Activated CD8-positive, alpha-beta memory T cell treated with anti-CD3 and anti-CD28 coated beads, Interleukin-2, amount 50 U/mL, for 1 hour (primary cell): ENCODE measurements around the gene PARD3.
"Not testable (repeated sequence)": the region's sequence is repeated elsewhere in the genome, so short reads cannot be mapped to it uniquely, and the experiment has no call there.

Experiments
- DNase-seq: peaks from one replicate; pipeline ENCODE4 v3.0.0-alpha.2; 2020; ENCODE audit errors: extremely low read depth

PARD3 gene

DNA sequence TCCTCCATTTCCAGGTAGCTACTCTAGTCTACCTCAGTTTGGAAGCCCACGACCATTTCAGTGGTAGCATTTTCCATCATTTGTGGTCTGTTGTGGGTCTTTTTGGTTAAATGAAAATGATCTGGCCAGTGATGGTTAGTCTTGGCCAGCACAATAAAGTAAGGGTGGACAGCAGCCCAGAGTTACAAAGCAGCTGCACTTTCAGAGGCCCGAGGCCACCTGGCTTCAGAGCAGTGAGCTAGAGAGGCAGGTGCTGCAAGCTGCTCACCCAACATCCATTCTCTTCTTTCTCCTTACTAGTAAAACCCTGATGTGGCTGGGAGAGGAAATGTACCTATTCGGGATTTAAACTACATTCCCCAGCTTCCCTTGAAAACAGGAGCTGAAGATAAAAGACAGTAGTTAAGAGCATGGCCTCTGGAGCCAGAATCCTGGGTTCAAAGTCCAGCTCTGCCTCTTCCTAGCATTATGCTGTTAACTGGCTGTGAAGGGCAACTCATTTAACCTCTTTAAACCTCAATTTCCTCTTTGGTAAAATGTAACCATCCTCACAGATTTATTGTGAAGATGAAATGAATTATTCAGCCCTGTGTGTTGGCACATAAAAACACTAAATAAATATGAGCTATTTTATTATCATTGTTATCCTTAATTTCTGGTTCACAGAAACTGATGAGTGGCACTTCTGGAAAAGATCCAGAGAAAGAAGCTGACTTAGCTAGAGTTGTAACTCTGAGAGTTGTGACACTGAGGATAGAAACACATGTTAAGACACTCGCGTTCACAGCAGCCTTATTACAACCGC, 517.4 kb downstream of the PARD3 start:
- no peak for DNase-seq

DNA sequence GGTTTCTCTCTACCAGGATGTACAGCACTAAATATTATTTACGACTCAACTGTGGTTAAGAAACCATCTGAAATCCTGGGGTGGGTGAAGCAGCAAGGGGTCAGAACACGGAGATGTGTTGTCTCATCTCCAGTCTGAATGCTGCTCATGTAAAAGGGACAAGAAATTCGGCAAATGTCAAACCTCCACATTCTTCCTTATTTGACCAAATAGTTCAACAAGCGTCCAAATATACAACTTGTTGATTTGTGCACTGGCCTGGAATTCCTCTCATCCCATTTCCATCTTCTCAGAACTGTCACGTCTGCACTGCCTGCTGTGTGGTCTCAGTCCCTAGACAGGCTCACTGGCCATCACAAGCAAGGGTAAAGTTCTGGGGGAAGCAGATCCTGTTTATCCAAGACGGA, 520.0 kb downstream of the PARD3 start:
- DNase-seq: no peak

DNA sequence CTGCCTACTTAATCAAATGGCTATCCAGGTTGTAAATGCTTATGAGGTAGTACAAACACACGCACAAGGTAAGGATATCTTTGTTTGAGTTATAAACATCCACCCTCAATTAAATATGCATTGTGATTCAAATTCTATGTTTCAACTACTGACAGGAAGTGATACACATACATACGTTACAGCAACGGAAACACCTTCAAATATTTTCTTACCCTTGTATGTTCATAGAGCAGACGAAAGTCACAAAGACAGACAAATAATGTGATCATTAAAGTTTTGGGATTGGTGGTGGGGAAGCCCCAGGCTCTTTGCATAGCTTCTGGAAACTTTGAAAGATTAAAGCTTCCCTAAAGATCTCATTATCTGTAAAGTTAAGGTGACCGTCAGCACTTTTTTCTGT, 521.0 kb downstream of the PARD3 start:
- DNase-seq: no peak

DNA sequence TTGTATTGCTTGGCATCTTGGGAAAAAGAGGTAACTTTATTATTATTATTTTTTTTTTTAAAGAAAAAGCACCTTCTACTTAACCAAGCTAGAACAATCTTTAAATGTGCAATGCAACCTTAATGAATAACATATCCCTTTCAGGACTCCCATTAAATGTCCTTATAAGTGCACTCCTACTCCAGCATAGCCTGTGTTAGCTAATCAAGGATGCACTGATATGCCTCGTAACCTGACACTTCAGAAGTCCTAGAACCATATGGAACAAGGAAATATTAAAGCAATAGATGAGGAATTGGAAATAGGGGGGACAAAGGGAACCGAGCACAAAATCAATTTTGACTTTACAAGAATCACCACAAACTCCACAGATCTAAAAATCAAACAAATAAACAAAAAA, 522.4 kb downstream of the PARD3 start:
- DNase-seq: no peak

DNA sequence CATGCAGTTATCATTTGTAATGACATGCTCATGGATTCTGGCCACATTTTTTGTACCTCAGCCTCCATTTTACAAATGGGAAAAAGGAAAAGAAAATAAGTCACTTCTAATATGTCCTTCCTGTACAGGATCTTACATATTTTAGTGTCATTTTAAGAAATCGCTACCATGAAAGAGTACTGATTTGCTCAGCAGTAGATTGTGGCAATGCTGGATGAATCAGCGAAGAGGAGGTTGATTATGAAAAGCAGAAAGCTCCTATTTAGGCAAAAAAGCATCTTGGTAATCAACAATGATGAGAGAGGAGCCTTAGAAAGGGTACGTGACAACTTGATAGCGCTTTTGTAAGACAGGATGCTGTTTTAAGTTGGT, 522.9 kb downstream of the PARD3 start:
- no peak for DNase-seq

DNA sequence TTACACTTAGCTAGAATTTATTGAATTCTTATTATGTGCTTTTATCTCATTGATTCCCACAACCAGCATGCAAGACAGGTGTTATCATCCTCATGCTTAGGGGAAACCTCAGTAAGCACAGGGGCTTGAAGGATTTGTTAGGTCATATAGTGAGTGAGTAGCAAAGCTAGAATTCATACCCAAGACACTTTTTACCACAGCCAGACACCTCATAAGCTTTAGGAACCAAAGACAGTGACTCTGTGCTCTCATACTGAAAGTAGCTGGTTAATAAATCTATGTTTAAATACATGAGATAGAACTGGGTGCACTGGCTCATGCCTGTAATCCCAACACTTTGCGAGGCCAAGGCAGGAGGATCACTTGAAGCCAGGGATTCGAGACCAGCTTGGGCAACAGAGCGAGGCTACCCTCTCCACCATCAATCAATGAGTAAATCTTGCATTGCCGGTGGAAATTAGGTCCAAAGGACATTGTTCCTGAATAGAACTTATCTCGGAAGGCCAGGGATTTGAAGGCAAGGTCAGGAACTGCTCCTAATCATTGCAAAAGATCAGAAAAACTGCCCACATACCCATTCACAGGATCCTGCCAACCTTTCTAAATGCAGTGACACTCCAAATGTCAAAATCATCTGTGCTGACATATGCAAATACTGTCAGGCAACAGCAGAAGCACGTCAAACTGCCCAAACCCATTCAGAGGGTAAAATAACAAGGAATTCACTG, 523.5 kb downstream of the PARD3 start:
- no peak for DNase-seq

DNA sequence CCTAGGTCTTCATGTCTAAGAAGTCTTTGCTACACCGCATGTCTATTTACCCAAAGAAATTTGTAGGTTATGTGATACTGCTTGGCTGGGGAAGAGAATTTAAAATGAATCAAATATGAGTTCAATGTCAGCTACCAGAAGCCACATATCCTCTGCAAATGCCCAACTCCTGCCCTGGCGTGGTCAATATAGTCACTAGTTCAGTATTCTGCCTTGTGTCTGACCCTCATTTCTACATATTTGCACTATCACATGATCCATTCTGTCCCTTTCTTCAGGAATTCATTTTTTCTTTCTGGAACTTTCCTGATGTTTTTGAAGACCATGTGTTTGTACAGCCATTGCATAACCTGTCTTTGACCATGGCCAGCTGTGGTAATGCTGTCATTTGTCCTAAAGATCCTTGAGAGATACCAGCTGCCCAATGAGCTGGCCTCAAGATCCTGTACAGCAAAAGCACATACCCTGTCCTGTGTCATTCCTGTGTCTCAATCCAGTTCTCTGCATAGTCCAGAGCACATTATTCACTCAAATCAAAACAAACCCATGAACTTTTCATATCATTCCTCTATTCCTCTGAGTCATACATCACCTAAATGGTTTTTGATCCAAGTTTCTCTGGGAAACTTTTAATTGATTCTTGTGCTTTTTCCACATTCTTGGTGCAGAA, 524.5 kb downstream of the PARD3 start:
- no peak for DNase-seq

DNA sequence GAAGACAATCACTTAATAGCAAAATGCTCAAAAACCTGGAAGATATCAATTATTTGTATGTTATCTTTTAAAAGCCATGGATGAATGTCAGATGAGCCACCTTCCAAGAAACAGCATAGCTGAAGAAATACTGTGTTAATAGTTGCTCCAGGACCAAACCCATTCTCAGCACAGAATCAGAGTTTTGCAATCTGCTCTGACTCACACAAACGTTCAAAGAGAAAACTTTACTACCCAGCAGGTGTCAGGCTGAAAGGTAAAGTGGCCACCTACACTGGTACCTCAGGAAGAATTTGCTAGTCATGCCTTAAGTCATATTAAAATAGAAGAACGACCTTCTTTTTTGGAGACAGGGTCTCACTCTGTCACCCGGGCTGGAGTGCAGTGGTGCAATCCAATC, 526.5 kb downstream of the PARD3 start:
- no peak for DNase-seq

DNA sequence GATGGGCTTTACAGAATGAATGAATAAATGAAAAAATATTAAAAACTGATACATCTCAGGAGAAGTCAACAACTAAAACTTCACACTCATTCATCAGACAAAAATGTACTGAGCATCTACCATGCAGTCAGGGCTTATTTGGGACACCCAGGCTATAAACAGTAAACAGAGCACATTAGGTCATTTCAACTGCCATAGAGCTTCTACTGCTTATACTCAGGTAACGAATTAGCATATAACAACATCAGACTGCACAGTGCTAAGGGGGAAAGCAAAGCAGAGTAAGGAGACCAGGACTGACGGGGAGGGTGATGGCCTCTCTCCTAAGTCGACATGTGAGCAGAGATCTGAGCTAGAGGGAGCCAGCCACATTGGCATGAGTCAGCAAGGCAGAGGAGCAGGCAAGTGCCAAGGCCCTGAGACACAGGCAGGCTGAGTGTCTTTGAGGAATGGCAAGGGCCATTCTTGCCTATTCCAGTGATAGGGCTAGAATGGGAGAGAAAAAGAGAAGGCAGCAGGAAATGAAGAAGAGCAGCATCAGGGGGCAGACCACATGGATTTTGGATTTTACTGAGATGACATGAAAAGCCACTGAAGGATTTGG, 528.9 kb downstream of the PARD3 start:
- DNase-seq: no peak

DNA sequence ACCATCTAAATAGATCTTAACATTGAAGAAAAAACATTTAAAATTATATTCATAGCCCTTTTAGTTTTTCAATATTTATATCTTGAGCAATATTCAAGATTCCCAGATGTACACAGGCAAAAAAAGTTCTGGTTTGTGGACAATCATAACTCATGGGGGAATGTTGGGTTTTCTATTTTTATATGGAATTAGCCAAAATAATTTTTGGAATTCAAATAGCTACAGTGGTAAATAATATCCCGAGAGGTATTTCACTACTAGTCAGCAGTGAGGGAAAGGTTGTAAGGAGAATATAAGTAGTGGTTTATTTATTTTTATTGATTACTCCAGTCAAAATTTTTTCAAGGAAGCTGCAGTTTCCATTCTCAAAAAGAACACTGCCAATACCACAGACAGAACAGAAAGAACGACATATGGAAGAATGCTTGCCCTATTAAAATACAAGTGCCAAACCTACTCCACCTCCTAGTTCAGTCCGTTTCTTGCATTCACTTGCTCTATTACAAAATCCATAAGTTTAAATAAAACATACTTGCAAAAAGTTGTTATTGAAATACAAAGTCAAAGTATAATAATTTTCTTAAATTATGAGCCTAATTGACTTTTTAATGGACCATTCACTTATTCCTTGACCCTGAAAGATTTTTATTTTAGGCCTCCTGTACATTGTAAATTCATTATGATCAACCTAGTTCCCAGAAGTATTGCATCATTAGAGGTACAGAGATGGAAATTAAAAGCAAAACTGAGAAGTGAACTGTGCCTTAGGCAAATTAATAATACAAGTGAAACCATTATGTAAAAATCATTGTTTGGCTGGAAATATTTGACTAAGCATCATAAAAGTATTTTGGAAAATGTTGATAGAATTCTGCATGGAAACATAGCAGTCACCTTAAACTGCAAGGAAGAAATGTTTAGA, 533.2 kb downstream of the PARD3 start:
- DNase-seq: no peak

DNA sequence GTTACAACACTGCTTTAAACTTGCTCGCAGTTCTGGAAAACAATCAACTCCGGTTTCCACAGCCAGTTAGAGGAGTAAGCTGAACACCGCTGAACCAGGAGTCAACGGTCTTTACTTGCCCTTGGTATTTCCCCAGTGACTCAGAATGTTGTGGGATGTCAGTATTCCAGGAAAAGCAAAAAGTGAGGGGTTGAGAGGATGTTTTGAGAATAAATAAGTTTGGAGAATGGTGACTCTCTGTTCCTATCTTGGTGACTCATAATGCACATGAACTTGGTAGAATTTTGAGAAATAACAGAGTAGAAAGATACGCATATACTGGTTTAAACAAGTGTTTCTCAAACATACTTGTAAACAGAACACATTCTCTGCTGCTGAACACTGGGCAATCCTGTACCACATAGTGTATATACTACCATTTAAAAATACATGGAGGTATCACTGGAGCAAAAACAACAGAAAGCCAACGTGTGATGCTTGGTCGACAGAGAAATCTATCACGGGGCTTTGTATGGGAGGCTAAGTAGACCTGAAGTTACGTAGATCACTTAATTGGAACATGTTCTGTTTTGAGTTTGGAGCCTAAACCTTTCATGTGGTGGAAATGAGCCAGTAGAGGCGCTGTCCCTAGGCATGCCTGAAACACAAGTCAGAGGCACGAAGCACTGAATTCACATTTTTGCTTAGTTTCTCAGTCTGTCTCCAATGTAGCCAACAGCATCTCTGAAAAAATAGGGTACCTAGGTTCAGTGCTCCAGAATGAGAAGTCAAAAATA, 534.3 kb downstream of the PARD3 start:
- no peak for DNase-seq

DNA sequence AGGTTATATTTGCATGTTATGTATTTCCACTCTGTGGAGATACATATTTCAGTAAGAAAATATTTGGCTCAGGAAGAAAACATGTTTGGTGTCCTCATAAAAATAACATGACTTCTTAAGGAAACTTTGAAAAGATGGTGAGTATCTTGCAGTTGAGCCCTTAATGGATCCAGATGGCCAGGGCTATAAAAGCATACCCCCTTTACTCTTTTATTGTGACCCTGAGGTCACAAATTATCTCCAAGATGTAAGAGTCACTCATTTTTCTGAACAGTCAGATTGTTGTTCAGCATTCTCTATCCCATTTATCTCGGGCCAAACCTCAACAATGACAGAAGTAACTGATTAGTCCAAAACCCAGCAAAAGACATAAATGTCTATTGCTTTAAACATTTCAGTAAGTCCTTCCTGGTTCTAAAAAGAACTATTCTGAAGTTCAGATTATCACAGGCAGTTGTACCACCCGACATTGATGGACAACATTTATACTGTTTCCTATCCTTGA, 539.4 kb downstream of the PARD3 start:
- no peak for DNase-seq

DNA sequence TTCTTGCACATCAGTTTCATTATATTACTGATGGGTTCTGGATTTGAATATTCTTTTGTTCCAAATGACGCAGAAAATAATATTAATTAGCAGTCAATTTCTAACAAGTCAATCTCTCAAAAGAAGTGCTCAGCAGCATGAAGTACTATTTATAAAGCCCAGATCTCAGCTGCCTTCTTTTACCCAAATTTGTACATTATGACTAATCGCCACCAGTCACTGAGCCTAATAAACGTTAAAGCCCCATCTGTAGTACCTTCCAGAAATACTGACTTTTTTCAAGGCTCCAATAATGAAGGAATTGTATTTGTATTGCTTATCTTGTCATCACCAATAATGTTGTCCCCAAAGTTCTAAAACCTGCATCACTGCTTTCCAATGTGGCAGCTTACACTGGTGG, 540.2 kb downstream of the PARD3 start:
- DNase-seq: no peak

DNA sequence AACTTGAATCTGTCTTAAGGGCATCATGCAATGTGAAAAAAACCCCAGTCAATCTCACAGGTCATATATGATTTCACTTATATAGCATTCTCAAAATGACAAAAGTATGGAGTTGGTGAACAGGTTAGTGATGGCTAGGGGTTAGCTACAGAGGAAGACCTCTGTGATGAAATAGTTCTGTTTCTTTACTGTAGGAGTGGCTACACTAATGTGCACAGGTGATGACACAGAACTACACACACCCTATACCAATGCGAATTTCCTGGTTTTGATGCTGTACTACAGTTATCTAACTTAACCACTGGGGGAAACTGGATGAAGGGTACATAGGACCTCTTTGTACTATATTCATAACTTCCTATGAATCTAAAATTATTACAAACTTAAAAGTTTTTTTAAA, 541.8 kb downstream of the PARD3 start:
- DNase-seq: no peak

DNA sequence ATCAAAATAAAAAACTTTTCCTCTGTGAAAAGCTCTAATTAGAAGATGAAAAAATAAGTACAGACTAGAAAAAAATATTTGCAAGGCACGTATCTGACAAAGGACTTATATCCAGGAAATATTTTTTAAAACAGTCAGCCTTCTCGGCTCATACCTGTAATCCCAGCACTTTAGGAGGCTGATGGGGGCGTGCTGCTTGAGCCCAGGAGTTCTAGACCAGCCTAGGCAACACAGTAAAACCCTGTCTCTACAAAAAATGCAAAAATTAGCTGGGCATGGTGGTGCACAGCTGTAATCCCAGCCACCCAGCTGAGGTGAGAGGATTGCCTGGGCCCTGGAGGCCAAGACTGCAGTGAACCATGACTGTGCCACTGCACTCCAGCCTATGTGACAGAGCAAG, 542.8 kb downstream of the PARD3 start:
- no peak for DNase-seq

DNA sequence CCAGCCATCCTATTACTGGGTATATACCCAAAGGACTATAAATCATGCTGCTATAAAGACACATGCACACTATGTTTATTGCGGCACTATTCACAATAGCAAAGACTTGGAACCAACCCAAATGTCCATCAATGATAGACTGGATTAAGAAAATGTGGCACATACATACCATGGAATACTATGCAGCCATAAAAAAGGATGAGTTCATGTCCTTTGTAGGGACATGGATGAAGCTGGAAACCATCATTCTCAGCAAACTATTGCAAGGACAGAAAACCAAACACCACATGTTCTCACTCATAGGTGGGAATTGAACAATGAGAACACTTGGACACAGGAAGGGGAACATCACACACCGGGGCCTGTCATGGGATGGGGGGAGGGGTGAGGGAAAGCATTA, 546.7 kb downstream of the PARD3 start:
- not testable (repeated sequence) for DNase-seq

DNA sequence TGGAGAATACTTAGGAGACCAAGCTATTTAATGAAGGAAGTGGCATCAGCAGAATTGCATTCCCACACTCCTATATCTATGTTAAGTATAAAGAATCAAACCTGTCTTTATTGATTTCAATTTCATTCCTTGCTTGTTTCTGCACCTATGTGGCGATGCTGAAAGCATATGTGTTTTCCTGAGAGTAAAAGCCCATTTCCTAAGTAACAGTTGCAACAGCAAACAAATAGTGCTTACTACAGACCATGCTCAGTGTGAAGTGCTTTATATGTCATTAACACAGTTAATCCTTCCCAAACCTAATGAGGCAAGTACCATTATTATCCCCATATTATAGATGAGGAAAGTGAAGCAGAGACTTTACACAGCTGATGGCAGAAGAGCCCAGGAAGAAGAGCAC, 552.1 kb downstream of the PARD3 start:
- DNase-seq: no peak

DNA sequence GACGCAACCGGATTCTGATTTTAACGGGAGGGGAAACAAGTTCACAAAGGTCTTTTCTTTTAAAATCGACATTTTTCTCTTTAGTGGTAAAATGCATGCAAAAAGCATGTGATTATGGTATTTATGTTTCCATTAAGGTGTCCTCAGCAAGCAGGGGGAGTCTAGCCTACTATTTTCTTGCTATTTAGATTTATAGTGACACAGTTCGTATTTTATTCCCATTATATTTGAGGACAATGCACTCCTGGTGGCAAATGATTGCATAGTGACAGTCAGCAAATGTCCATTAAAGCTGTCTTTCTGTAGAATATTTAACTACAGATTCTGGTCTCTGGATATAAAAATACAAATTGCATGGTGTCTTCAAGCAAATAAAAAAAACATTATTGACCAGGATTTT, 554.2 kb downstream of the PARD3 start:
- no peak for DNase-seq

DNA sequence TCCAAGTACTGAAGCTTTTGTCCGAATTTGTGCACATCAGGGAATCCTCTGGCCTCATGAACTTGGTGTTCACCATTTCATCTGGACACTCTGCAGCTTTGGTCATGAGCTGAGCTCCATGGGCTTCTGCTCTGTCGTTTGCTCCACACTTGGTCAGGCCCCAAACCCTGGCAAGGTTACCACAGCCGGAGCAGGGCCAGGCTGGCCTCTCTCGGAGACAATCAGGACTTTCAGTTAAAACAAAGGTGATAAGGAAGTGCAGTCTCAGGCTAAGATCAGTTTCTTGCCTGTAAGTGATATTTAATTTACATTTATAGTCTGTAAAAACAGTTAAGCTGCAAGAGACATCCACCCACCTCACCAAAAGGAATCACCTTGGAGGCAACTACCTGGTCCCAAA, 558.9 kb downstream of the PARD3 start:
- DNase-seq: no peak

DNA sequence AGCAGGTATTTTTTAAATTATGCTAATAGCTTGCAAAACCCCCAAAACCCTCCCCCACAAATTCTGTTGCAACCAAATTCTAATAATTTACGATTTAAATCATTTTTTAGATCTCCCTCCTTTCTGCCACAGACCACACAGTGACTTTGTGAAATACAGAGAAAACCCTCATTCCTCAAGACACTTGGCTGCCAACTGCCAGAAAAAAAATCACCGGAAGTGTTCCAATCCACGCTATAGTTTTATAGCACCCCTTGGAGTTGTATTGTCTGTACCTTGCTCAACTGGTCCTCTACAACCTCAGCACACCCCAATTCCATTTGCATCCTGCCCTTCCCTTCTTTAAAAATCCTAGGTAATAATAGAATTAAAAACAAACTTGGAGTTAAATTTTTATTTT, 560.1 kb downstream of the PARD3 start:
- DNase-seq: no peak

DNA sequence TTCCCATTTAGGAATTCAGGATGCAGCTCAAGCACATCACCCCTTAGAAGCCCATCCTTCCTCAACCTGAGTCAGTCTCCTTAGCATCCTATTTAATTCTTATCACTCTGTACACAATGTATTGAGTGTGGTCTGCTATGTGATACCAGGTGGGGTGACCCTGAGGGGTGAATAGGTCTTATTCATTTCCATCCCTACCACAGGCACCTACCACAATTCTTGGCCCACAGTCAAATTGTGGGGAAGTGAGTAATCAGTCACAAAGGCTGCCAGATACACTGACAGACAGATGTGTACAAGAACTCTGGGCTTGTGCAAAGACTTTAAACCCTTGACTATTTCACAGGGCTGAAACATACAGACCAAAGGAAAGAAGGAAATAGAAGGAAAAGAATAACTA, 560.5 kb downstream of the PARD3 start:
- no peak for DNase-seq
